Measurements from ENCODE around the gene CHD2.

CHD2 gene

DNA sequence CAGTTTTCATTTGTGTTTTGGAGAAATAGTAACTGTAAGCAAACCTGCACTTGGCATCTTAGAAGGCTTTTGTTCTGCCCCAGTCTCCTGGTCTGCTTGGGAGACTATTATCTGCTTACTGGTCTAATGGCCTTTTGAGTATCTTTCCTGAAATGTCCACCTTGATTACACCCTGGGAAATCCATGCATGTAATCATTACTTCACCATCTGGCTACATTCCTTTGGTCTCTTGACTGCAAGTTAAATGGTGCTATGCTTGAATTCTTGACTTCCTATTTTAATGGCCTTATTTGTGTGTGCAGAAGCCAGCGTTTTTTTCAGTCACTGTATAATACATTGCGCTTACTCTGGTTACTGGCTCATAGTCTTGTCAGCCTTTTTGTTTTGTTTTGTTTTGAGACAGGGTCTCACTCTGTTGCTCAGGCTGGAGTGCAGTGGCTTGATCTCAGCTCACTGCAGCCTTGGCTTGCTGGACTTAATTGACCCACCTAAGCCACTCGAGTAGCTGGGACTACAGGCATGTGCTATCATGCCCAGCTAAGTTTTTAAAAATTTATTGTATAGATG, 30.0 kb downstream of the CHD2 start:
- no peak for DNase-seq (ENCODE audit: low spot score)

DNA sequence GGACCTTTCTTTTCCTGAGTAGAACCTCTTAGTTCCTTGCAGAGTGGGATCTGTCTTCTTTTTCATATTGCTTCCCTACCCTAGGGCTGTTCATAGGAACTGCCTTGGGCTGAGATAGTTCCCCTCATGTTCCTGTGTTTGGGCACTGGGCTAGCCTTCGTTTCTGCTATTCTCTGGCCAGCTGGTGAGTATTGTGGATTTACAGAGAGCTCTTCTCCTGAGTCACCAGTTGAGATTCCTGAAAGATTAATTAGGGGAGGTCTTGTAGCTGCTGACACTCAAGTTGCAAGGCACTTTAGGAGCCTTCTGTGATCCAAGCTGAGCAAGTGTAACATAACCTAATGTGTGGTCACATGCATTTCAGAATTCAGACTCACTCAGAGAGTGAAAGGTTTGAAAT, 30.7 kb downstream of the CHD2 start:
- DNase-seq (ENCODE audit: low spot score): no peak

DNA sequence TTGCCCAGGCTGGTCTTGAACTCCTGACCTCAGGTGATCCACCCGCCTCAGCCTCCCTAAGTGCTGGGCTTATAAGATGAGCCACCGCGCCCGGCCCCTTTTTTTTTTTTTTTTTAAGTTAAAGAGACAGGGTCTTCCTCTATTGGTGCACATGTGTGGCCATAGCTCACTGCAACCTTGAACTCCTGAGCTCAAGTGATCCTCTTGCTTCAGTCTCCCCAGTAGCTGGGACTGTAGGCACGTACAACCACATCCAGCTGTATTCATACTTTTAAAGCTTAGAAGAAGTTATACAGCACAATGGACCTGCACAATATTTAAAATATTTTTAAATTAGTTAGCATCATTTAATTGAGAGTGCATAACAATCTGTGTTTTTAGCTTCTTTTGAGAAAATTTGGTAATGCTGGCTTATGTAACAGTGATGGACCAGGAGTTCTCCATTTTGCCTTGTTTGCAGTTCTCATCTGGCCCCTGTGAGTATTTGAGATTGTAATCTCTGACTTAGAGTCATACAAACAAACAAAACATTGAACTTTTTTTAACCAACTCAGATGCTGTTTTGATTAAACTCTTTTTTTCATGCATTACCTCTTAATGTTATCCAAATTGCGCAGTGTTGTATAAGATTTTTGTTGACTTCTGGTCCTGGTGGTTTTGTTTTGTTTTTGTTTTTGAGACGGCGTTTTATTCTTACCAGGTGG, 33.0 kb downstream of the CHD2 start:
- DNase-seq (ENCODE audit: low spot score): no peak

DNA sequence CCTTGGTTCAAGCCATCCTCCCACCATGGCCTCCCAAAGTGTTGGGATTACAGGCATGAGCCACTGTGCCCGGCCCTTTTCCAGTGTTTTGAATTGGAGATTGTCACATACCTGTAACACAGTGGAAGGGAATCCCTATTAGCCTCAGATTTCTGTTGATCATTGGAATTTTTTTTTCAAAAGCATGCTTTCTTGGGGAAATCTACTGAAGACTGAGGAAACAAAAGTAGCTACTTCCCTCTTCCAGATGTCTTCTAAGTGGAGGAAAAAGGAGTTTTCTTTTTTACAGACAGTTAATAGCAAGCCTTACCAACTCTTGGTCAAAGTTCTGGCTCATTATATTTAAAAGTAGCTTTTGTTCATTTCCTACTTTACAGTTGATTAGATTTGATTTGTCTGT, 33.7 kb downstream of the CHD2 start:
- no peak for DNase-seq (ENCODE audit: low spot score)

DNA sequence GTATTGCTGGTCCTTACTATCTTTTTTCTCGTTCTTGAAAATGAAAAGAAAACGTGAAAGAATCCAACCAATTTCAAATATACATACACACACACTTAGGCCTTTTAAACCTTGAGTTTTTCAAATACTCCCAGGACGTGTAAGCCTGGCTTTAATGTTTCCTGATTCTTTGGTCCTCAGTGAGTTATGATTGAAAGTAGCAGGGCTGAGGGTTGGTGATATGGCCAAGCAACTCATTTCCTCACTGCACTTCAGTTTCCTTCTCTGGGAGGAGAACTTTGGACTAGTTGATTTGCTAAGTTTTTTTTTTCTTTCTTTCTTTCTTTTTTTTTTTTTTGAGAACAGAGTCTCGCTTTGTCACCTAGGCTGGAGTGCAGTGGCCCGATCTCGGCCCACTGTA, 34.6 kb downstream of the CHD2 start:
- no peak for DNase-seq (ENCODE audit: low spot score)

DNA sequence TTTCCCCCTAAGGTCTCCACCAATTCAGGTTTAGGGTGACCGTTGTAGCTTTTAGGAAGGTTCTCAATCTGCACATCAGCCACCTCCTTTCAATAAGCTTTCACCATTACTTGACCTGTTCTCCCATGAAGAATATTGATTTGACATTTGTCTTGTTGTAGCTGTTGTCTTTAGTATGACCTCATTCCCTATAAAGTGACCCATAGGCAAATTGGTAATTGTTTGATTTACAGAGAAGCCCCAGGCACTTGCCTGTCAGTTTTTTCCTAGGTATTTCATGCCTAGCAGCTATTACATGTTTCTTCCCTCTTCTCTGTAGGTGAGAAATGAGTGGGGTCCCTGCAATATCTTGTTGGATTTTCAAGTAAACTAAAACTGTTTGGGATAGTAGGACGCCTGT, 36.0 kb downstream of the CHD2 start:
- no peak for DNase-seq (ENCODE audit: low spot score)

DNA sequence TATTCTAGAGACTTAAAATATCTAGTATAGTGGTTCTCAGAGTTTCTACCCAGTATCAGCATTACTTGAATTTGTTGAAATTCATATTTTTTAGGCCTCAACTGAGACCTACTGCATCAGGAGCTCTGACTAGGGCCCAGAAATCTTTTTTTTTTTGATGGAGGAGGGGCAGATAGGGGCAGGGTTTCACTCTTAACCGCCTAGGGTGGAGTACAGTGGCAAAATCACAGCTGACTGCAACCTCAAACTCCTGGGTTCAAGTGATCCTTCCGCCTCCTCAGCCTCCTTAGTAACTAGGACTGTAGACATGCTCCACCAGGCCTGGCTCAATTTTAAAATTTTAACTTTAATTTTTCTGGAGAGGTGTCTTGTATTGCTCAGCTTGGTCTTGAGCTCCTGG, 36.6 kb downstream of the CHD2 start:
- DNase-seq (ENCODE audit: low spot score): no peak

DNA sequence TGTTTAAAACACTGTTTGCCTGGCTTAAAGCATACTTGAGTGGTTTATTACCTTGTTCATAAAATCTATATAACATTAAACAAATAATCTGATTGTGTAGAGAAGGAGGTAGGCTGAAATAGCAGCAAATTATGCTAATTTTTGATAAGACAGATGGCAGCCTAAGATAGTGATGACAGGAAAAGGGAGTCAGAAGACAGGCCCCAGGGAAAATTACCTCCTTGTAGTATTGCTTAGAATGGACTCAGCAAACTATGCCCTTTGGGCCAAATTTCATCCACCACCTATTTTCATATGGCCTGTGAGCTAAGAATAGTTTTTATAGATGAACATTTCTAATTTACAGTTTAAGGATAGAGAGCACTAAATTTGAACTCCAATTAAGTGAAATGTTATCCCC, 37.8 kb downstream of the CHD2 start:
- DNase-seq (ENCODE audit: low spot score): no peak

DNA sequence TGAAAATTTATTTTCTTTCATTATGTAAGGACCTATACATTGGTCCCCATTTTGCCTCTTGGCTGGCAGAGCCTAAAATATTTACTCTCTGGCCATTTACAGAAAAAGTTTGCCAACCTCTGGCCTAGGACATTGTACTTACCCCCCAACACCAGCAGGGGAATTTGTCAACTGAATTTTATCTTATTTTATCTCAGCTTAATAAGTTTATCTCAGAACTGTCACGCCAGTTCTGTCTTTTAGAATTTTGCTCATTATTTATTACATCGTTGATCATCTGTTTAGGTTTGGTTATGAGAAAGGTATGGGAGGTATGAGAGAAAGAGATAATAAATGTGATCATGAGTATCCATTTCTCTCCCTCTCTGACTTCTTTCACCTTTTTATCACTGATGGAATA, 38.3 kb downstream of the CHD2 start:
- DNase-seq (ENCODE audit: low spot score): no peak

DNA sequence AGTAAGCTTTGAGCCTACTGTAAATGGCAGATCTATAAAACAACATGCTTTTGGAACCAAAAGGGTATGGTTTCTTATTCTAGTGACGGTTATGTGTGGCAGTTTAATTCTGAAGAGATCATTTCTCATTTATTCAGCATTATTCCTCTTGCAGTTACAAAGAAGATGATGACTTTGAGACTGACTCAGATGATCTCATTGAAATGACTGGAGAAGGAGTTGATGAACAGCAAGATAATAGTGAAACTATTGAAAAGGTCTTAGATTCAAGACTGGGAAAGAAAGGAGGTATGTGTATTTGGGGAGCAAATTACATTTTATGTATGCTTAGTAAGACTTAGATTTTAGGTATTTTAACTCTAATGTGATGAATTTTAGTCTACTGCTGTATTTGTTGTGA, 41.5 kb downstream of the CHD2 start:
- DNase-seq (ENCODE audit: low spot score): no peak

DNA sequence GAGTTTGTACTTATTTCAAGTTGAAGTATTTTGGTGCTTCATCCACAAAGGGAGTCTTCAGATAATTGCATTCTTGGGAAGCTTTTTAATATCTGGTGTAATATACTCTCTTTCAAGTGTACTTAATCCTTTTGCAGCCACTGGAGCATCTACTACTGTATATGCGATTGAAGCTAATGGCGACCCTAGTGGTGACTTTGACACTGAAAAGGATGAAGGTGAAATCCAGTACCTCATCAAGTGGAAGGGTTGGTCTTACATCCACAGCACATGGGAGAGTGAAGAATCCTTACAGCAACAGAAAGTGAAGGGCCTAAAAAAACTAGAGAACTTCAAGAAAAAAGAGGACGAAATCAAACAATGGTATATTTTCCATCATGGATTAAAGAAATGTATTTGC, 42.6 kb downstream of the CHD2 start:
- no peak for DNase-seq (ENCODE audit: low spot score)

DNA sequence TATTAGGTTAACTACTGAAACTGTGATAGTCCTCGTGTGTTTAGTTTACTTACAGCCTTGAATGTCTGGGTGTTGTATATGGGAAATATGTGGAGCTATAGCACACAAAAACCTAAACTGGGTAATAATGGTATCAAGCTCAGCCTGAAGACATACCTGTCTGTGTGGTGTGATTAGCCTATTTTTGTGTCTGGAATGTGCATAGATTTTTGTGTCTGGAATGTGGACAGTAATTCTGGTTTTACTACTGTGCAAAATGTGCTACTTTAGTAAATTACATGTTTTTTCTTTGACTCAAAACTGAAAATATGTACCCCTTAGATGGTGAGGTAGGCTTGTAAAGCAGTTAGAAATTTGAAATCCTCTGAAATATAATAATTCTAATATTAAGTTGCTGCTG, 43.5 kb downstream of the CHD2 start:
- no peak for DNase-seq (ENCODE audit: low spot score)

DNA sequence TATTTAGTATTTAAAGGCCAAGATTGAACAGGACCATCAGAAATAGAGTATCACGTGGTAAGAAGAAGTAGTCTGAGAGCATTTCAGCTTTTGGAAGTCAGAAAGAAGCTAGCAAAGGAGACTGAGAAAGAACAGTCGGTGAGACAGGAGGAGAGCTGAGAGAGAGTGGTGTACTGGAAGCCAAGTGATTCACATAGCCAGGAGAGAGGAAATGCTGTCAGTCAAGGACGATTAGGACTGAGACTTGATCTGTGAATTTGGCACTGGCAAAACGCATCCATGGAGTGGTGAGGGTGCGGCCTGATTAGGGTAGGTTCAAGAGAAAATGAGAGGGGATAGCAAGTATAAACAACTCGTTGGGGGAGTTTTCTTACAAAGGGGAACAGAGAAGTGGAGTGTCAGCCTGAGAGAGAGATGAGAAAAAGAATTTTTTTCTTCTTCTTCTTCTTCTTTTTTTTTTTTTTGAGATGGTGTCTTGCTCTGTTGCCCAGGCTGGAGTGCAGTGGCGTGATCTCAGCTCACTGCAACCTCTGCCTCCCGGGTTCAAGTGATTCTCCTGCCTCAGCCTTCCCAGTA, 44.9 kb downstream of the CHD2 start:
- DNase-seq (ENCODE audit: low spot score): no peak

DNA sequence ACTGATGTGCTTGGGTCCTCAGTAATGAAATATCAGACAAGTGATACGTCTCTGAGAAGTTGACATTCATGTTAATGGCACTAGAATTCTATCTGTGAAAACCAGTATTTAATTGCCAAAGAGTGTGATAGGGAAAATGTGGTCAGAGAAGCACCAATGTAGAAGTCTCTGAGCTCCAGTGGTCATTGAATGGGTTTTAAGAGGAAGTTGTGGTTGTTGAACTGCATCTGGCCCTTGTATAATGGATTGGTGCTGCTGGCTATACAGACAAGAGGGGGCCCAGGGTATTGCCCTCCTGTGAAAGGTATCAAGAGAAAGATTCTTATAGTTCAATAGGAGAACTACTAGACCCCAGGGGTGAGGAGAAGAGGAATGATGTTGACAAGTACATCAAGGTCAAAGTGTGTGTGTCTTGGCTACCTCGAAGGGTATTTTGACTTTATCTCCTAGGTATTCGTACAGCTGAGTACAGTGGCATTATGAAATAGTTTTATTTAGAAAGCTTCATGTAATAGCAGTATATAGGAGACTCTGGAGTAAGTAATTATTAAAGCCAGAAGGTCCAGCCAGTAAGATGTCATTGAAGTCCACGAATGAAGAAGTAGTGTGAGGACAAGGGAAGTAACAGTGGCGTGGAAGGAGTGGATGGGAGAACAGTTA, 47.1 kb downstream of the CHD2 start:
- DNase-seq (ENCODE audit: low spot score): no peak

DNA sequence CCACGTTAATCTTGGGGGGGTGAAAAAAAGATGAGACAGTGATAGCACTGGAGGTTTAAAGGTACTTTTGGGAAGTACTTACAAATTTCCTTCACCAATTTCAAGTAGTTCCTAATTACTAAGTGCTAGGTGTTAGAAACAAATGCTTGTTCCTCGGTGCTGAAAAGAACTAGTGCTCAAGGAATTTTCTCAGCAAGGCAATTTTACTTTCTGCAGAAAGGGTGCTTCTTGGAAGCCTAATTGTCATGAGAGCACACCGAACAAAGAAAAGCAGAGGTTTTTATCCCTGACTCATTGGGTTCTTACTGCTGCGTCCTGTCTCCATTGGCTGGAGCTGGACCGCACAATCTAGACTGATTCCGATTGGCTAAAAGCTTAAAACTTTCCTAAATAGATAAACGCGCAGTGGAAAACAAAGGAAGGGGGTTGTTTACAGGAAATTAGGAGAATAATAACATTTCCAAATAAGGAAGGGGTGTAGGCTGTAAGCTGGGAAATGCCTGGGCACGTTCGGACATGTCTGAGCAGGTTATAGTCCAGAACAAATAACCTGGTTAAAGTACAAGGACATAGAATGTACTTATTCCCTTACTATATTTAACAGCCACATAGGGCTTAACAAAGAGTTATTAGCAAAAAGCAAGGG, 49.6 kb downstream of the CHD2 start:
- DNase-seq (ENCODE audit: low spot score): no peak

DNA sequence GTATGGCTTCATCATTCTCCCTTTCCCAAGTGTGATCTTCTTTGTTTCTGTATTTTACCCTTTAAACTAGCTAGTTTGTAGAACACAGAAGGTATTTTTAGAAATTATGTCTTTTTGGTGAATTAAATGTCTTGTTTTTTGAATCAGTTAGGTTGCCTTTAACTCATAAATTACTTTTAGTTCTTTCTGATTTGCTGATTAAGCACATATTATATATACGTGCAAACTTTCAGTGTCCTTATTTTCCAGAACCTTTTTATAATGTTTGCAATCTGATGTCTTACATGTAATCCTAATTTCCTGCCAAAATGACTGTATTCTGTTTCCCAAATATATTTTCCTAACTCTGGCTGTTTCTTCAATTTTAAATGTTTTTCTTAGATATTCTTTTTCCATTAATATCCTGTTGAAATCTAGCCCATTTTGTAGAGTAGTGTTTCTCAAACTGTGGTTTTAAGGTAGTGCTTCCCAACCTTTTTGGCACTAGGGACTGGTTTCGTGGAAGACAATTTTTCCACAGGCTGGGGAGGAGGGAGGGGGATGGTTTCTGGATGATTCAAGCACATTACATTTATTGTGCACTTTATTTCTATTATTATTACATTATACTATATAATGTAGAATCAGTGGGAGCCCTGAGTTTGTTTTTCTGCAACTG, 51.8 kb downstream of the CHD2 start:
- no peak for DNase-seq (ENCODE audit: low spot score)

DNA sequence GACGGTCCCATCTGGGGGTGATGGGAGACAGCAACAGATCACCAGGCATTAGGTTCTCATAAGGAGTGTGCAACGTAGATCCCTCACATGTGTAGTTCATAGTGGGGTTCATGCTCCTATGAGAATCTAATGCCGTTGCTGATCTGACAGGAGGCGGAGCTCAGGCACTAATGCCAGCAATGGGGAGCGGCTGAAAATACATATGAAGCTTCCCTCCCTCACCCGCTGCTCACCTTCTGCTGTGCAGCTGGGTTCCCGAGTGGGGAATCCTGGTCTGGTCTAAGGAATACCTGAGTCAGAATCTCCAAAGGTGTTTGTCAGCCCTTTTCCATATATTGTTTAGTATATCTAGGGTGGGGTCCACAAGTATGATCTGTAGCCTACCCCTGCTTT, 52.3 kb downstream of the CHD2 start:
- no peak for DNase-seq (ENCODE audit: low spot score)

DNA sequence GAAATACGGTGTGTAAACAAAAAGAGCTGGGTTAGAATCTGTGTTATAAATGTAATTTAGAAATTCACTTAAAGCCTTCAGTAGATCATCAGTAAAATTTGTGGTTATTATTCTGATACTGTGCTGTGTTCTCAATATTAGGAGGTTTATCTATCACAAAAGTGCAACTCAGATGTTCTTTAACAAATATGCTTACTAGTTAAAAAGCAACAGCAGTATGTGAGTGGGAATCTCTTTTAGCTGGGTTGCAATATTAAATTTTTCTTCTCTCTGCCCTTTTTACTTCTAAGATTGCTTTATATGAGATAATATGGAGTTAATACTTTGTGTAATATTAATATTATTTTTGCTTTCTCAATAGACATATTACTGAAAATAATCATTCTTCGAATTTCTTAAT, 53.4 kb downstream of the CHD2 start:
- DNase-seq (ENCODE audit: low spot score): no peak

DNA sequence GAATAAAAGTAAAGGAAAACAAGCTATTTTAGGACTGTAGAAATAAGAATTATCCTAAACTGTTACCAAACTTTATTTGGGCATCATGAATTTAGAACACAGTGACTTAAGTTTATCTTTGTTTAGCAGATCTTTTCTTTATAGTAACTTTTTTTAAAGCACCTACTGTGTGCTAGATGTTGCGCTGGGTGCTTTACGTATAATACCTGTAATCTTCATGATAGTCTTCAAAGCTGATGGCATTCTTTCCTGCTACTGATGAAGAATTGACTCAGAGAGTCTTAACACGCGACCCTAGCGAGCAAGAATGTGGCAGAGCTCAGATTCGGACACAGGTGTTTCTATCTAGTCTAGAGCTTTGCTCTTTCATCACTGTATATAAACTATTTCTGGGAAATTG, 53.9 kb downstream of the CHD2 start:
- no peak for DNase-seq (ENCODE audit: low spot score)

DNA sequence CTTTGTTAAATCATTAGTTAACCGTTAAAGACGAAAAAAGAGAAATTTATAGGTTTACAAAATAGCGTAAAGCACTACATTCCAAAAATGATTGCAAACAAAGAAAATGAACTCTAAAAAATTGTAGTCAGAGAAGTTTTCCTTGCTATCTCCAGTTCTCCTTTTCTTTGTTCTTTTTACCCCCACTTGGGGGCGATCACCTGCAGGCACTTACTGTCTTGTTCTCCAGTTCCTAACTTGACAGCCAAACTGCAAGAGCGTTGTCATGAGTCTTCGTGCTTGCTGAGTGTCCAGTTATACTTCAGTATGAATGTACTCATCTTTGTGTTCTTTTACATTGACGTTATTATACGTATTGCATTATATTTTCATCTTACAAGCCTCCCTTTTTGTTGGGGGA, 54.5 kb downstream of the CHD2 start:
- peak; percentile 15 for DNase-seq (ENCODE audit: low spot score)

DNA sequence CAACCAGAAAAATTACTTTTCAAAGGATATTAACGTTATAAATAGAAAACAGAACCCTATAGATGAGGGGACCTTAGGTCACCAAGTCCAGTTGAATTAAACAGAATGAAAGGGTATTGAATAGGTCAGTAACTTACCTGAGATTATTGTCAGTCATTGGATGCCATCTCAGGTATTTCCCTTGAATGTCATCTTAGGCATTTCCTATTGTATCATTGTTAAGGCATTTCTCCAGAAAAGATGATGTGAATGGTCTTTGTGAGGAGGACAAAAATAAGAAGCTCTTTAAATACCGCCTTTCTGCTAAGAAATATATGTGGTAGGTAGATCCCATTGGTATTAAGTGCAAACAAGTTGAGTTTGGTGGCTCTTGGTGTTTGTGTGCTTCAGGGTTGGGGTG, 55.6 kb downstream of the CHD2 start:
- DNase-seq (ENCODE audit: low spot score): no peak

DNA sequence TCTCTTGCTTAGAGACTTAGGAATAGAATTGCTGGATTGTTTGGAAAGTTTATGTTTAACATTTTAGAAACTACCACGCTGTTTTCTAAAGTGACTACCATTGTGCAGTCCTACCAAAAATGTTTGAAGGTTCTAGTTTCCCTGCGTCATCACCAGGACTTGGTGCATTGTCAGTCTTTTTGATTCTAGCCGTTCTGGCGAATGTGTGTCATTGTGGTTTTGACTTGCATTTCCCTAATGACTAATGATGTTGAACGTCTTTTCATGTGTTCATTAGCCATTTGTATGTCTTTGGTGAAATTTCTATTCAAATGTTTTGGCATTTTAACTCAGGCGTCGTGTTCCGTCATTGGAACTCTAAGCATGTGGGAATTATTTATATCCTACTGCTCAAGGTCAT, 58.0 kb downstream of the CHD2 start:
- DNase-seq (ENCODE audit: low spot score): no peak

All from SK-N-DZ (cell line).